GM12878 (cell line): ENCODE results near the gene ANKRD26. TPM values are rescaled to one million over a fixed set of nuclear protein-coding genes. Genes with fewer than 3 reads are reported as not detected.
A peak's percentile ranks its signal among the peaks of the same experiment; 100 is the strongest.

Experiments used
- ATAC-seq: fragments of 200-7000 bp; cut with Tn5 transposase; 3 replicates; pipeline ENCODE4 v1.9.1; 2020; ENCODE audit warnings: mild to moderate bottlenecking, moderate library complexity
- BruUV-seq: library from RNA; stranded (reverse); fragments of 400-500 nt; replicated peaks from 2 replicates; lab custom pipeline; 2021; lab: Mats Ljungman, UMichigan
- CTCF ChIA-PET: fragments of 300-600 bp; sonication (Branson Sonifier 250); formaldehyde crosslinking; extraction: SDS; loops from one replicate; lab custom pipeline; 2021; ENCODE audit warnings: inconsistent platforms; lab: Yijun Ruan, JAX
- POLR2A ChIA-PET: fragments of 350-600 bp; formaldehyde crosslinking; extraction: SDS; loops from one replicate; lab custom pipeline; 2021; ENCODE audit warnings: inconsistent platforms; lab: Charles Lee
- RAD21 ChIA-PET: fragments of 300-600 bp; sonication (Branson Sonifier 250); formaldehyde crosslinking; loops from one replicate; lab custom pipeline; 2023; ENCODE audit warnings: antibody characterized with exemption; ENCODE audit not compliant: unreplicated experiment; lab: Charles Lee
- SMC1A ChIA-PET: fragments of 300-600 bp; sonication (Branson Sonifier 250); formaldehyde crosslinking; loops from one replicate; lab custom pipeline; 2023; ENCODE audit not compliant: unreplicated experiment, uncharacterized antibody; lab: Charles Lee
- DNase-seq: peaks from one replicate; pipeline ENCODE4 v3.0.0-alpha.2; 2011; ENCODE audit warnings: low read depth, low spot score
- FAIRE-seq: peaks from 3 replicates; lab custom pipeline; 2011; peaks lifted over from hg19 to GRCh38; lab: Jason Lieb, UNC
- H2AFZ ChIP-seq: 2 replicates; pipeline ENCODE4 v1.6.0; 2011; ENCODE audit warnings: low read depth, low read length, control low read depth; ENCODE audit not compliant: control insufficient read depth
- H3K27ac ChIP-seq: 2 replicates; pipeline ENCODE4 v1.5.1; 2011; ENCODE audit warnings: control low read depth; ENCODE audit not compliant: control insufficient read depth, insufficient read depth
- H3K27me3 ChIP-seq, 2 experiments: replicated peaks in 1 of 2; 2 replicates each; pipeline versions ENCODE4 v1.6.0 to v1.6.1; 2011; ENCODE audit warnings: low read length in 1 of 2; ENCODE audit not compliant: control insufficient read depth in 2 of 2, insufficient read depth in 2 of 2
- H3K36me3 ChIP-seq, 2 experiments: 2 replicates each; pipeline ENCODE4 v1.5.1; 2011; ENCODE audit warnings: low read length in 1 of 2; ENCODE audit not compliant: control insufficient read depth in 2 of 2, insufficient read depth in 2 of 2
- H3K4me1 ChIP-seq: 2 replicates; pipeline ENCODE4 v1.6.1; 2011; ENCODE audit warnings: mild to moderate bottlenecking, low read length, moderate library complexity, mixed read lengths; ENCODE audit not compliant: control insufficient read depth, insufficient read depth
- H3K4me2 ChIP-seq: 2 replicates; pipeline ENCODE4 v1.6.0; 2011; ENCODE audit warnings: control low read depth; ENCODE audit not compliant: control insufficient read depth, insufficient read depth
- H3K4me3 ChIP-seq: fragments of 200-600 bp; sonication (generic); 2 replicates; pipeline ENCODE4 v1.5.1; 2016
- H3K79me2 ChIP-seq: 2 replicates; pipeline ENCODE4 v1.6.0; 2011; ENCODE audit warnings: low read length; ENCODE audit not compliant: control insufficient read depth, insufficient read depth
- H3K9ac ChIP-seq: 2 replicates; pipeline ENCODE4 v1.8.0; 2011; ENCODE audit warnings: low read length, control low read depth, mixed read lengths; ENCODE audit not compliant: control insufficient read depth, insufficient read depth
- H3K9me3 ChIP-seq: replicated peaks from 3 replicates; pipeline ENCODE4 v1.5.1; 2011; ENCODE audit warnings: mild to moderate bottlenecking, low read length; ENCODE audit not compliant: control insufficient read depth, insufficient read depth
- H4K20me1 ChIP-seq: 2 replicates; pipeline ENCODE4 v1.6.0; 2011; ENCODE audit not compliant: control insufficient read depth, insufficient read depth
- BRCA1 ChIP-seq: IDR thresholded peaks from 2 replicates; pipeline ENCODE4 v1.6.1; 2011; ENCODE audit warnings: low read depth, low read length, improper control_type of control experiment
- DPF2 ChIP-seq: fragments of 450-650 bp; IDR thresholded peaks from 2 replicates; pipeline ENCODE4 v1.6.1; 2017; ENCODE audit warnings: mild to moderate bottlenecking
- FOXK2 ChIP-seq: fragments of 450-650 bp; IDR thresholded peaks from 2 replicates; pipeline ENCODE4 v1.6.1; 2017; ENCODE audit warnings: mild to moderate bottlenecking, moderate library complexity
- HDAC2 ChIP-seq: fragments of 200-600 bp; sonication (generic); IDR thresholded peaks from 2 replicates; pipeline ENCODE4 v1.6.1; 2017
- KAT2A ChIP-seq: conservative IDR thresholded peaks from 2 replicates; pipeline ENCODE4 v1.6.1; 2011; ENCODE audit warnings: low read depth, low read length; ENCODE audit not compliant: control insufficient read depth
- MTA2 ChIP-seq: fragments of 450-650 bp; IDR thresholded peaks from 2 replicates; pipeline ENCODE4 v1.6.1; 2016; ENCODE audit warnings: low read depth, mild to moderate bottlenecking, moderate library complexity
- MYB ChIP-seq: fragments of 150-350 bp; IDR thresholded peaks from 2 replicates; pipeline ENCODE4 v1.6.1; 2014; ENCODE audit warnings: mild to moderate bottlenecking, low read depth, low read length, borderline replicate concordance
- MYC ChIP-seq: IDR thresholded peaks from 2 replicates; pipeline ENCODE4 v1.6.1; 2011; ENCODE audit warnings: mild to moderate bottlenecking, low read length, moderate library complexity, inconsistent platforms; ENCODE audit not compliant: insufficient read depth, insufficient replicate concordance, insufficient read length, severe bottlenecking
- NFXL1 ChIP-seq: fragments of 450-650 bp; IDR thresholded peaks from 2 replicates; pipeline ENCODE4 v1.6.1; 2017; ENCODE audit warnings: antibody characterized with exemption, mild to moderate bottlenecking, borderline replicate concordance
- NRF1 ChIP-seq: conservative IDR thresholded peaks from 2 replicates; pipeline ENCODE4 v1.6.1; 2011; ENCODE audit warnings: mild to moderate bottlenecking, low read depth, low read length, improper control_type of control experiment
- PAX8 ChIP-seq: fragments of 450-650 bp; IDR thresholded peaks from 2 replicates; pipeline ENCODE4 v1.6.1; 2017; ENCODE audit warnings: mild to moderate bottlenecking, moderate library complexity
- RAD21 ChIP-seq: IDR thresholded peaks from 2 replicates; pipeline ENCODE4 v1.6.1; 2011; ENCODE audit warnings: mild to moderate bottlenecking, low read depth, low read length, moderate library complexity; ENCODE audit not compliant: insufficient read depth
- SMAD1 ChIP-seq: fragments of 450-650 bp; IDR thresholded peaks from 2 replicates; pipeline ENCODE4 v1.6.1; 2018; ENCODE audit warnings: mild to moderate bottlenecking, low read depth; ENCODE audit not compliant: partially characterized antibody
- SPI1 ChIP-seq: IDR thresholded peaks from 2 replicates; pipeline ENCODE4 v1.6.1; 2011; ENCODE audit warnings: low read depth, mild to moderate bottlenecking, low read length, moderate library complexity, borderline replicate concordance; ENCODE audit not compliant: insufficient read depth
- SUPT20H ChIP-seq: IDR thresholded peaks from 2 replicates; pipeline ENCODE4 v1.6.1; 2011; ENCODE audit warnings: low read depth, mild to moderate bottlenecking, low read length, moderate library complexity, borderline replicate concordance; ENCODE audit not compliant: control insufficient read depth
- WRNIP1 ChIP-seq: IDR thresholded peaks from 2 replicates; pipeline ENCODE4 v1.6.1; 2011; ENCODE audit warnings: low read depth, low read length, improper control_type of control experiment, borderline replicate concordance
- YY1 ChIP-seq: IDR thresholded peaks from 2 replicates; pipeline ENCODE4 v1.6.1; 2011; ENCODE audit warnings: low read depth, mild to moderate bottlenecking, low read length
- ZNF217 ChIP-seq: fragments of 450-650 bp; IDR thresholded peaks from 2 replicates; pipeline ENCODE4 v1.6.1; 2017; ENCODE audit warnings: antibody characterized with exemption, mild to moderate bottlenecking
- ZNF24 ChIP-seq: fragments of 450-650 bp; IDR thresholded peaks from 2 replicates; pipeline ENCODE4 v1.6.1; 2017; ENCODE audit warnings: antibody characterized with exemption, mild to moderate bottlenecking
- ZNF622 ChIP-seq: fragments of 450-650 bp; IDR thresholded peaks from 2 replicates; pipeline ENCODE4 v1.6.1; 2017; ENCODE audit warnings: mild to moderate bottlenecking, inconsistent platforms
- ZSCAN29 ChIP-seq: fragments of 450-650 bp; IDR thresholded peaks from 2 replicates; pipeline ENCODE4 v1.6.1; 2017; ENCODE audit warnings: mild to moderate bottlenecking, moderate library complexity
- ZZZ3 ChIP-seq: IDR thresholded peaks from 2 replicates; pipeline ENCODE4 v1.6.1; 2011; ENCODE audit warnings: low read depth; ENCODE audit not compliant: control insufficient read depth, insufficient read length
- WGBS: methylation state at CpG from one replicate; pipeline ENCODE4 v1.1.6; 2016; ENCODE audit warnings: low lambda C conversion rate; ENCODE audit not compliant: insufficient replicate concordance, insufficient coverage; ENCODE audit errors: missing lambda C conversion rate; 5-methylcytosine and 5-hydroxymethylcytosine counted together
- in situ Hi-C: fragments of 300-500 bp; cut with MboI; formaldehyde crosslinking; loops from 9 replicates; pipeline ENCODE4 v1.14.3; 2018; ENCODE audit warnings: mixed read lengths
- intact Hi-C: fragments of 100-400 bp; cut with micrococcal nuclease; formaldehyde crosslinking; loops from one replicate; pipeline ENCODE4 v1.14.2; 2022; ENCODE audit not compliant: unreplicated experiment
- polyA plus RNA-seq, 11 experiments: library from polyadenylated mRNA; depleted of rRNA in 4 of 11; unstranded in 6 of 11; stranded (reverse) in 5 of 11; fragments of >200 nt; fragmentation: Nextera tagmentation in 4 of 11; fragmentation: Illumina TruSeq in 1 of 11; extraction: Ambion mirVana in 4 of 11; extraction: Trizol in 1 of 11; gene quantifications; 1 replicate in 1 of 11; 2 replicates in 10 of 11; pipeline versions ENCODE4 v1.2.1 to v1.2.3, GENCODE V29; 2011 to 2016; ENCODE audit warnings: inconsistent platforms in 2 of 11, missing spikeins in 2 of 11, low read depth in 1 of 11
- total RNA-seq, 4 experiments: library from RNA; depleted of rRNA in 3 of 4; stranded (reverse); fragments of >200 nt in 3 of 4; fragmentation: Illumina TruSeq in 1 of 4; extraction: Trizol in 1 of 4; gene quantifications; 2 replicates each; pipeline versions ENCODE4 v1.2.1 to v1.2.3, GENCODE V29; 2013 to 2021
- TF ChIP-seq, protein P1 (sequence below): fragments of 450-650 bp; IDR thresholded peaks from 2 replicates; pipeline ENCODE4 v1.6.1; 2018; ENCODE audit warnings: borderline replicate concordance, mild to moderate bottlenecking; ENCODE audit not compliant: partially characterized antibody

ANKRD26 gene
- total and polyA plus RNA-seq, 10 of the 15 experiments (the other 5 are each of a cell fraction or from before 2014, with no cell fraction given) = 2.3 to 12.0 (median 5.1) TPM

DNA sequence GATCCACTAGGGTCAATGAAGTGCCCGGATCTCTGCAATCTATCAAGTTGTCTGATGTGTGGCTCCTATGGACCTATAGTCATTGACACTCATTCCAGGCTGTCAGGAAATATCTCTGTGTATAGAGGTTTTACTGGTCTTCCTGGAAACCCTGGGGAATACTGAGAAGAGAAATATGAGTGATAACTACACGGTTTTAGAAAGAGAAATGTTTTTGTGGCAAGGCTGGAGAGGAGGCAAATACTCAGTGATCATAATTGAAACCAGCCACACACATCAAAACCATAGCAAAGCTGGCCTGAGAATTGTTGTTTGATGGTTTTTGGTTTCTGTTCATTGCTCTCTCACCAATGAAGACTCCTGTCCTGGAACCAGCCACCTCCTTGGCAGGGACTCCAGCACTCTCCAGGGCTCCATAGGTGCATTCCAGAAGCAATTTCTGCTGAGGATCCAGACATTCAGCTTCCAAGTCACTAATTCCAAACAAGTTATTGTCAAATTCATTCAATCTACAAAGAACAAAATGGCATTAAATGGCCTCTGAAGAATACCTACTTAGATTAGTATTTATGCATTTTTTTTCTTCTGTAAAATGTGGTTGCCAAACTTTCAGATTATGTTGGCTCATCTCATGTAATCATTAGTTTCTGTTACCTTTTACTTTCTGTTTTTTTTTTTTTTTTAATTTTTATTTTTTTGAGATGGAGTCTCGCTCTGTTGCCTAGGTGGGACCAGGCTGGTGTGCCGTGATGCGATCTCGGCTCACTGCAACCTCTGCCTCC, 131.0 kb downstream of the ANKRD26 start (continued):
- TF ChIP-seq SUPT20H (no peak), MTA2 (peak; percentile 60), SPI1 (no peak), ZZZ3 (no peak), ZSCAN29 (peak; percentile 75; the same call in 1 of the 2 replicates), ZNF217 (peak; percentile 72; the same call in 1 of the 2 replicates), NFXL1 (no peak)

- ChIA-PET CTCF (no interaction called here), RAD21 (no interaction called here), SMC1A (no interaction called here), POLR2A (no interaction called here)
- H3K4me1 ChIP-seq = no peaks in the 10 kb centered on the region
- no peak overlapping the region for H2AFZ ChIP-seq
- intact Hi-C loops (no loop called here), in situ Hi-C loops (no loop called here)
- no peaks in the 10 kb centered on the region for H4K20me1 ChIP-seq
- no peak for ATAC-seq
- no peak overlapping the region for H3K27ac ChIP-seq
- no peak overlapping the region for H3K4me2 ChIP-seq
- DNase-seq = no peak
- H3K9ac ChIP-seq = no peak overlapping the region
- H3K79me2 ChIP-seq = no peaks in the 10 kb centered on the region
- no TSS peak for BruUV-seq
- no peaks in the 10 kb centered on the region for H3K9me3 ChIP-seq
- no peaks in the 10 kb centered on the region for H3K36me3 ChIP-seq
- 79% methylated on average over 3 of the region's 3 CpGs for WGBS
- no peak overlapping the region for H3K4me3 ChIP-seq
- H3K27me3 ChIP-seq = no peaks in the 10 kb centered on the region
- no peak for FAIRE-seq
- TF ChIP-seq DPF2 = no peak
- no peak for TF ChIP-seq ZNF24
- TF ChIP-seq ZNF217 = no peak
- TF ChIP-seq MYB = no peak
- no peak for TF ChIP-seq FOXK2
- TF ChIP-seq KAT2A = no peak
- TF ChIP-seq PAX8 = no peak
- TF ChIP-seq HDAC2 = no peak
- no peak for TF ChIP-seq YY1
- no peak for TF ChIP-seq SMAD1
- no peak for TF ChIP-seq WRNIP1
- no peak for TF ChIP-seq MYC
- no peak for TF ChIP-seq RAD21
- no peak for TF ChIP-seq ZNF622
- TF ChIP-seq, protein P1, sequence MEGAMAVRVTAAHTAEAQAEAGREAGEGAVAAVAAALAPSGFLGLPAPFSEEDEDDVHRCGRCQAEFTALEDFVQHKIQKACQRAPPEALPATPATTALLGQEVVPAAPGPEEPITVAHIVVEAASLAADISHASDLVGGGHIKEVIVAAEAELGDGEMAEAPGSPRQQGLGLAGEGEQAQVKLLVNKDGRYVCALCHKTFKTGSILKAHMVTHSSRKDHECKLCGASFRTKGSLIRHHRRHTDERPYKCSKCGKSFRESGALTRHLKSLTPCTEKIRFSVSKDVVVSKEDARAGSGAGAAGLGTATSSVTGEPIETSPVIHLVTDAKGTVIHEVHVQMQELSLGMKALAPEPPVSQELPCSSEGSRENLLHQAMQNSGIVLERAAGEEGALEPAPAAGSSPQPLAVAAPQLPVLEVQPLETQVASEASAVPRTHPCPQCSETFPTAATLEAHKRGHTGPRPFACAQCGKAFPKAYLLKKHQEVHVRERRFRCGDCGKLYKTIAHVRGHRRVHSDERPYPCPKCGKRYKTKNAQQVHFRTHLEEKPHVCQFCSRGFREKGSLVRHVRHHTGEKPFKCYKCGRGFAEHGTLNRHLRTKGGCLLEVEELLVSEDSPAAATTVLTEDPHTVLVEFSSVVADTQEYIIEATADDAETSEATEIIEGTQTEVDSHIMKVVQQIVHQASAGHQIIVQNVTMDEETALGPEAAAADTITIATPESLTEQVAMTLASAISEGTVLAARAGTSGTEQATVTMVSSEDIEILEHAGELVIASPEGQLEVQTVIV = no peak
- no peak for TF ChIP-seq NFXL1
- TF ChIP-seq NRF1 = no peak
- TF ChIP-seq BRCA1 = no peak
Measured at GRCh38 chr10:26962835-26963234, 137.5 kb downstream of the ANKRD26 start.
